ENCODE measurements around the gene C3AR1. TPM values are rescaled to one million over a fixed set of nuclear protein-coding genes. Genes with fewer than 3 reads are reported as not detected.
"Not testable (repeated sequence)": the region's sequence is repeated elsewhere in the genome, so short reads cannot be mapped to it uniquely, and the experiment has no call there.

C3AR1 gene
- total RNA-seq, result 10 to 100 TPM in 1 of 4 donors, 1 to 10 TPM in 3; 1.0 to 23.8 (median 4.4) TPM

DNA sequence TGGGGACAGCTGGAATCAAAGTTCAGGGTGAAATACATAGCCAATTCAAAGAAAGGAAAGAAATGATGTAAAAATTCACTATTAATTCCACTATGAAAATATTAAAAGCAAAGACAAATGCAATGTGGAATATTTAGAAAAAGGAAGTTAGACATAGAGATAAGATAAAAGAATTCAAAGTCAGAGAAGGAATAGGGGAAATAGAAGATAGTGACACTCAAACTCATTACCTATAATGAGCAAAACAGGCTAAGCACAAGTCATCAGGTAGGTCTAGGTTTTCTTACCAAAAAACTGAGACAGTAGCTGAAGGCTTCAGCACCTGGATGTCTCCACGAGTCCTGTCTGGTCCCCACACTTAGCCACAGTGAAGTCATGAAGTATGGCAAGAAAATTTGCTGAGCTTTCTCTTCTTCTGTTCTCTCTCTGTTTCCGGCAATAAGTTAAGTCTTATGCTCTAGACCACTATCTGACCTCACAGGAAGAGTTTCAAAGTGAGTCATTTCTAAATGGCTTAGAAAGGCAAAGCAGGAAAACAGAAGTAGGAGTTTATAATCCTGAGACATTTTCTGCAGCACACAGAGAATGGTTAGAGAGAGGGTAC is at the start of gene C3AR1:
TSS of gene C3AR1 (minus strand) at position 369 of the 604 bp plus-strand sequence. CDS start 6,174 bp downstream, outside the sequence.
- H3K9me3 ChIP-seq, result no peaks in the 10 kb centered on the region
- TF ChIP-seq, protein P1, sequence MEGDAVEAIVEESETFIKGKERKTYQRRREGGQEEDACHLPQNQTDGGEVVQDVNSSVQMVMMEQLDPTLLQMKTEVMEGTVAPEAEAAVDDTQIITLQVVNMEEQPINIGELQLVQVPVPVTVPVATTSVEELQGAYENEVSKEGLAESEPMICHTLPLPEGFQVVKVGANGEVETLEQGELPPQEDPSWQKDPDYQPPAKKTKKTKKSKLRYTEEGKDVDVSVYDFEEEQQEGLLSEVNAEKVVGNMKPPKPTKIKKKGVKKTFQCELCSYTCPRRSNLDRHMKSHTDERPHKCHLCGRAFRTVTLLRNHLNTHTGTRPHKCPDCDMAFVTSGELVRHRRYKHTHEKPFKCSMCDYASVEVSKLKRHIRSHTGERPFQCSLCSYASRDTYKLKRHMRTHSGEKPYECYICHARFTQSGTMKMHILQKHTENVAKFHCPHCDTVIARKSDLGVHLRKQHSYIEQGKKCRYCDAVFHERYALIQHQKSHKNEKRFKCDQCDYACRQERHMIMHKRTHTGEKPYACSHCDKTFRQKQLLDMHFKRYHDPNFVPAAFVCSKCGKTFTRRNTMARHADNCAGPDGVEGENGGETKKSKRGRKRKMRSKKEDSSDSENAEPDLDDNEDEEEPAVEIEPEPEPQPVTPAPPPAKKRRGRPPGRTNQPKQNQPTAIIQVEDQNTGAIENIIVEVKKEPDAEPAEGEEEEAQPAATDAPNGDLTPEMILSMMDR (IDR thresholded peaks at IDR 0.05), result no peak
- TF ChIP-seq POLR2A (IDR thresholded peaks at IDR 0.05), result no peak
- peak within 1 kb of the TSS in 1 of 2 donors; percentile 15 for H3K27ac ChIP-seq
- no peaks in the 10 kb centered on the region for H3K36me3 ChIP-seq
- intact Hi-C loops (cut with DNase I; ENCODE audit: low total_unique reads), result no loop called here
- DNase-seq, result no peak
- no peaks in the 10 kb centered on the region for H3K27me3 ChIP-seq
- H3K4me3 ChIP-seq, result no peak within 1 kb of the TSS
- no peaks in the 10 kb centered on the region for H3K4me1 ChIP-seq

DNA sequence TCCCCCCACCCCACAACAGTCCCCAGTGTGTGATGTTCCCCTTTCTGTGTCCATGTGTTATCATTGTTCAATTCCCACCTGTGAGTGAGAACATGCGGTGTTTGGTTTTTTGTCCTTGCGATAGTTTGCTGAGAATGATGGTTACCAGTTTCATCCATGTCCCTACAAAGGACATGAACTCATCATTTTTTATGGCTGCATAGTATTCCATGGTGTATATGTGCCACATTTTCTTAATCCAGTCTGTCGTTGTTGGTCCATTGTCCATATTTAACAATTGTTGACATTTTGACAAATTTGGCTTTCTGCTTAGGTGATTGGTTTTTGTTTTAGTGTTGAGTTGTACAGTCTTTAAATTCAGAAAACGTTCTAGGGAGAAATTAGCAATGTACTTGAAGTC is 47.0 kb upstream of the C3AR1 start:
- H3K9me3 ChIP-seq; DNase-seq; H3K4me1 ChIP-seq; H3K27me3 ChIP-seq; intact Hi-C loops (cut with DNase I; ENCODE audit: low total_unique reads); H3K36me3 ChIP-seq; H3K27ac ChIP-seq; H3K4me3 ChIP-seq: not testable (repeated sequence)

DNA sequence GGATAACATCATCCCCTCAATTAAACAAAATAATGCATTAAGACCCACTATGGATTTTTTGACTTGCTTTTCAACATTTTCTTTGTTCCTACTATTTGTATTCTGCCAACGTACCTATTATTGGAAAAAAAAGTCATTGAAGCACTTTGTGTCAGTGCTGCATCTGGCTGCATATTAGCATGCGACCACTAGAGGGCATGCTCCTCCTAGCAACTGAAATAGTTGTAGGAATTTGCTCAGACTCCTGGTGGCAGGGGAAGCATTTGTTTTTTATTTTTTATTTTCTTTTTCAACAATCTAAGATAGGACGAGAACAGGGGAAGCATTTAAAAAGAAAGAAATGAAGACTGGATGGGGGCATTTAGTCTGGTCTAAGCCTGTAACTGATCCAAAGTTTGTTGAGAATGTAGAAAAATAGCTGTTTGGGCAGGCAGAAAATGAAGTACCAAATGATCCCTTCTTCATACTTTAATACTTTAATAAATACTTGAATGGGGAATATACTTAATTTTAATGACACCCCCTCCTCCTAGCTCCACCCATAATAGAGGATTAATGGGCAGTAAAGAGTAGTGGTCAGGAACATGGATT is 42.7 kb upstream of the C3AR1 start:
- Histone ChIP-seq H3K4me3 (no peak overlapping the region), H3K36me3 (no peaks in the 10 kb centered on the region), H3K27me3 (no peaks in the 10 kb centered on the region), H3K9me3 (no peaks in the 10 kb centered on the region), H3K4me1 (no peaks in the 10 kb centered on the region), H3K27ac (no peak overlapping the region)
- intact Hi-C loops (cut with DNase I; ENCODE audit: low total_unique reads), result no loop called here
- DNase-seq, result peak; percentile 60 to 69
- TF ChIP-seq POLR2A (IDR thresholded peaks at IDR 0.05), result no peak
- TF ChIP-seq, protein P1 (IDR thresholded peaks at IDR 0.05), result peak; percentile 83 to 91 (median 89)

DNA sequence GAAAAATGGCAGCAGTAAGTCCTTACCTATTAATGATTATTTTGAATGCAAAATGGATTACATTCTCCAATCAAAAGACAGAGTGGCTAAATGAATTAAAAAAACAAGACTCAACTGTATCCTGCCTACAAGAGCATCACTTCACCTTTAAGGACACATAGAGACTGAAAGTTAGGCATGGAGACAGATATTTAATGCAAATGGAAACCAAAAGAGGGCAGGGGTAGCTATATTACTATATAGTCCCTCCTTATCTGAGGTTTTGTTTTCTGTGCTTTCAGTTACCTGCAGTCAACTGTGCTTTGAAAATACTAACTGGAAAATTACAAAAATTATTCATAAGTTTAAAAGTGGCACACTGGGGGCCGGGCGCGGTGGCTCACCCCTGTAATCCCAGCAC is 33.1 kb upstream of the C3AR1 start:
- intact Hi-C loops (cut with DNase I; ENCODE audit: low total_unique reads), result no loop called here
- no peaks in the 10 kb centered on the region for H3K4me1 ChIP-seq
- no peaks in the 10 kb centered on the region for H3K9me3 ChIP-seq
- H3K27me3 ChIP-seq, result no peaks in the 10 kb centered on the region
- TF ChIP-seq, protein P1 (IDR thresholded peaks at IDR 0.05), result no peak
- TF ChIP-seq POLR2A (IDR thresholded peaks at IDR 0.05), result no peak
- H3K36me3 ChIP-seq, result no peaks in the 10 kb centered on the region
- DNase-seq, result no peak
- H3K4me3 ChIP-seq, result no peak overlapping the region
- no peak overlapping the region for H3K27ac ChIP-seq

DNA sequence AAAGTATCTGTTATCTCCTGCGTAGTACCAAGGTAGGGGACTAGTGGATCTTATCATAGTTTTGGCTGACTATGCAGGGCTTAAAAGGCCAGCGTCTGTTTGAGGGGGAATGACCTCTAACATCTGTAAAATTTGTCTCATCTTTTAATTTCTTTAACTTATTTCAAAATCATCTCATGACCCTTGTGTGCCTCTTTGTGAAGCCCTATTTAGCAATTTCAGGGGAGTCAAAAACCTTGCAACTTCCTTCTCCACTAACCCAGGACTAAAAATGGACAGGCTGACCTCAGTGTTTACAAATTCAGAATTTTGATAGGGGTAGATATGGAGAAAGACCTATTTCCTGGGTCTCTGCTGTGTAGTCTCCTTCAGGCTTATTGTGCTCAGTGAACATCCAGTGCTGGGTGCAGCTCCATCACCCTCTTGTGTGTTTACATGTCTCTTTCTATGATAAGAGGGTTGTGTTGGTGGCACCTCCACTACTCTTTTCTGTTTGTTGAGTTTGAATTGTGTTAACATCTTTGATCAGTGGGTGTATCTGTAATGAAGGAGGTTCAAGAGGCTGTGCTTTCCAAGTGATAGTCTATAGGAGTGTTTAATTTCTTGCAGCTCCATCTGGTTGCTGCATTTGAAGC is 30.2 kb upstream of the C3AR1 start:
- intact Hi-C loops (cut with DNase I; ENCODE audit: low total_unique reads), result no loop called here
- H3K27me3 ChIP-seq, result no peaks in the 10 kb centered on the region
- H3K27ac ChIP-seq, result no peak overlapping the region
- no peak overlapping the region for H3K4me3 ChIP-seq
- H3K9me3 ChIP-seq, result no peaks in the 10 kb centered on the region
- no peaks in the 10 kb centered on the region for H3K36me3 ChIP-seq
- no peaks in the 10 kb centered on the region for H3K4me1 ChIP-seq
- TF ChIP-seq POLR2A (IDR thresholded peaks at IDR 0.05), result no peak
- TF ChIP-seq, protein P1 (IDR thresholded peaks at IDR 0.05), result no peak
- DNase-seq, result no peak
